MM.1S (cell line): Measurements from ENCODE around the gene ATP5F1D.

ENCODE experiments used
- DNase-seq: peaks from one replicate; pipeline ENCODE4 v3.0.0-alpha.2; 2015
- H2AFZ ChIP-seq: fragments of 300-600 bp; sonication (generic); 2 replicates; pipeline ENCODE4 v1.6.0; 2016; ENCODE audit warnings: antibody characterized with exemption, low read length
- H3F3A ChIP-seq: fragments of 300-600 bp; sonication (generic); 2 replicates; pipeline ENCODE4 v1.6.1; 2016; ENCODE audit warnings: mild to moderate bottlenecking, antibody characterized with exemption, low read length, moderate library complexity, mixed read lengths; ENCODE audit not compliant: insufficient read depth
- H3K27ac ChIP-seq: fragments of 300-600 bp; sonication (generic); 2 replicates; pipeline ENCODE4 v1.5.1; 2016; ENCODE audit warnings: mild to moderate bottlenecking, low read length
- H3K27me3 ChIP-seq: fragments of 300-600 bp; sonication (generic); replicated peaks from 2 replicates; pipeline ENCODE4 v1.6.0; 2016; ENCODE audit warnings: low read length; ENCODE audit not compliant: insufficient read depth
- H3K36me3 ChIP-seq: fragments of 300-600 bp; sonication (generic); replicated peaks from 2 replicates; pipeline ENCODE4 v1.6.1; 2016; ENCODE audit warnings: mild to moderate bottlenecking, low read length, mixed read lengths; ENCODE audit not compliant: insufficient read depth
- H3K4me1 ChIP-seq: fragments of 300-600 bp; sonication (generic); 2 replicates; pipeline ENCODE4 v1.6.1; 2016; ENCODE audit warnings: low read length, mixed read lengths
- H3K4me2 ChIP-seq: fragments of 300-600 bp; sonication (generic); 2 replicates; pipeline ENCODE4 v1.6.0; 2016; ENCODE audit warnings: low read depth, low read length
- H3K4me3 ChIP-seq: fragments of 300-600 bp; sonication (generic); 2 replicates; pipeline ENCODE4 v1.5.1; 2016; ENCODE audit warnings: low read length, mixed read lengths
- H3K79me2 ChIP-seq: fragments of 300-600 bp; sonication (generic); 2 replicates; pipeline ENCODE4 v1.6.1; 2016; ENCODE audit warnings: mixed run types, low read length, mixed read lengths
- H3K9ac ChIP-seq: fragments of 300-600 bp; sonication (generic); 2 replicates; pipeline ENCODE4 v1.6.1; 2016; ENCODE audit warnings: low read length, mixed read lengths
- H3K9me2 ChIP-seq: fragments of 300-600 bp; sonication (generic); replicated peaks from 2 replicates; pipeline ENCODE4 v1.6.1; 2016; ENCODE audit warnings: mild to moderate bottlenecking, low read length, mixed read lengths; ENCODE audit not compliant: insufficient read depth
- H3K9me3 ChIP-seq: fragments of 300-600 bp; sonication (generic); replicated peaks from 2 replicates; pipeline ENCODE4 v1.6.1; 2016; ENCODE audit warnings: mild to moderate bottlenecking, low read length, mixed read lengths; ENCODE audit not compliant: insufficient read depth
- H4K20me1 ChIP-seq: fragments of 300-600 bp; sonication (generic); 2 replicates; pipeline ENCODE4 v1.6.1; 2016; ENCODE audit warnings: mild to moderate bottlenecking, low read length, moderate library complexity, mixed read lengths; ENCODE audit not compliant: insufficient read depth
- EZH2 ChIP-seq: fragments of 300-600 bp; sonication (generic); optimal IDR thresholded peaks from 2 replicates; pipeline ENCODE3; 2017; ENCODE audit warnings: low read depth, mild to moderate bottlenecking, antibody characterized with exemption, low read length, mixed read lengths
- EZH2phosphoT487 ChIP-seq: fragments of 300-600 bp; sonication (generic); IDR thresholded peaks from 2 replicates; pipeline ENCODE4 v1.6.1; 2018; ENCODE audit warnings: antibody characterized with exemption, low read length
- TF ChIP-seq, protein P1 (sequence below): fragments of 300-600 bp; sonication (generic); IDR thresholded peaks from 2 replicates; pipeline ENCODE4 v1.5.1; 2016; ENCODE audit warnings: antibody characterized with exemption, low read length, mixed read lengths

ATP5F1D gene

DNA sequence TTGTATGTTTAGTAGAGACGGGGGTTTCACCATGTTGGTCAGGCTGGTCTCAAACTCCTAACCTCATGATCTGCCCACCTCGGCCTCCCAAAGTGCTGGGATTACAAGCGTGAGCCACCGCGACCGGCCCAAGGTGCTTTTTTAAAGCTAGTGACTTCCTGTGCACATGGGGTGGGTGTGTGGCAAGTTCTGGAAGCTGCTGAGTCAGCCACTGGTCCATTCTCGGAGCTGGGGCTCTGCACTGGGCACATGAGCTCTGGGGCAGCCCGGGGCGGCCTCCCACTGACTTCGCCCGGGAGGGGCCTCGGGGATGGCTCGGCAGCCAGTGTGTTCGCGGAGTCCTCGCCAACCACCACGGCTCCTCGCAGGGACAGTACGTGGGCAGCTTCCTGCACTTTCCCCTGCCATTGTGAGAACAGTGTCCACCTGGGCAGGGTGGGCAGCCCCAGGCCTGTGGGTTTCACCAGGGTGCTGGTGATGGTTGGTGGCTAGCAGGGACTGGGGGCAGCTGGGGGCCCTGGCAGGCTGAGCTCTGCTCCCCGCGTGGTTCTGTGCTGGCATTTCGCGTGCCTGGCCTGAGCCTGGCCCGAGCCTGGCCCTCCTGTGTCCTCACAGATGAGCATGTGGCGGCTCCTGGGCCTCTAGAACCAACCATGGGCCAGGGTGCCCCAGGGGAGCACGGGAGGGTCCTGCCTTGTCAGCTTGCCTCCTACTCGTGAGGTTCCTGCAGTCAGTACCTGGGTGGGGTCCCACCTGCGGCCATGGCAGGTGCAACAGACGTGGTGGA lies 15.9 kb upstream of the ATP5F1D start:
- Histone ChIP-seq H3K9me3 (no peaks in the 10 kb centered on the region), H4K20me1 (no peaks in the 10 kb centered on the region), H3K27ac (no peak overlapping the region), H3F3A (no peaks in the 10 kb centered on the region), H3K4me1 (no peaks in the 10 kb centered on the region), H3K4me3 (no peak overlapping the region), H3K79me2 (no peaks in the 10 kb centered on the region), H2AFZ (no peak overlapping the region), H3K9me2 (no peaks in the 10 kb centered on the region), H3K27me3 (no peaks in the 10 kb centered on the region), H3K36me3 (no peaks in the 10 kb centered on the region), H3K4me2 (no peak overlapping the region), H3K9ac (no peak overlapping the region)
- DNase-seq: no peak
- no peak for TF ChIP-seq EZH2phosphoT487
- TF ChIP-seq EZH2: no peak
- TF ChIP-seq, protein P1, sequence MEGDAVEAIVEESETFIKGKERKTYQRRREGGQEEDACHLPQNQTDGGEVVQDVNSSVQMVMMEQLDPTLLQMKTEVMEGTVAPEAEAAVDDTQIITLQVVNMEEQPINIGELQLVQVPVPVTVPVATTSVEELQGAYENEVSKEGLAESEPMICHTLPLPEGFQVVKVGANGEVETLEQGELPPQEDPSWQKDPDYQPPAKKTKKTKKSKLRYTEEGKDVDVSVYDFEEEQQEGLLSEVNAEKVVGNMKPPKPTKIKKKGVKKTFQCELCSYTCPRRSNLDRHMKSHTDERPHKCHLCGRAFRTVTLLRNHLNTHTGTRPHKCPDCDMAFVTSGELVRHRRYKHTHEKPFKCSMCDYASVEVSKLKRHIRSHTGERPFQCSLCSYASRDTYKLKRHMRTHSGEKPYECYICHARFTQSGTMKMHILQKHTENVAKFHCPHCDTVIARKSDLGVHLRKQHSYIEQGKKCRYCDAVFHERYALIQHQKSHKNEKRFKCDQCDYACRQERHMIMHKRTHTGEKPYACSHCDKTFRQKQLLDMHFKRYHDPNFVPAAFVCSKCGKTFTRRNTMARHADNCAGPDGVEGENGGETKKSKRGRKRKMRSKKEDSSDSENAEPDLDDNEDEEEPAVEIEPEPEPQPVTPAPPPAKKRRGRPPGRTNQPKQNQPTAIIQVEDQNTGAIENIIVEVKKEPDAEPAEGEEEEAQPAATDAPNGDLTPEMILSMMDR: no peak

DNA sequence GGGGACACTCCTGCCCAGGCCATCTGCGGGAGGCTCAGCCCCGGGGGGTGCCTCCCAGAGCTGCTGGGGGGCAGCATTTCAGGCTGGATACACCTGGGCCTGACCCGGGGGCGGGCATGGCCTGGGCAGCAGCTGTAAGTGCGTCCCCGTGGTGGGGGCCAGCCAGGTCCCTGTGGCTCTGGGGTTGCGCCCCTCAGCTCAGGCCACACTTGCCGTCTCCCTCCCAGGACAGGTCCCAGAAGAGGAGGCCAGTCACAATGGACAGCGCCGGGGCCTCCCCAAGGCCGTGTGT lies 15.4 kb upstream of the ATP5F1D start:
- H3K9me2 ChIP-seq: no peaks in the 10 kb centered on the region
- H3K4me3 ChIP-seq: no peak overlapping the region
- H3K36me3 ChIP-seq: no peaks in the 10 kb centered on the region
- H4K20me1 ChIP-seq: no peaks in the 10 kb centered on the region
- H2AFZ ChIP-seq: no peak overlapping the region
- no peak for DNase-seq
- TF ChIP-seq EZH2: no peak
- no peak for TF ChIP-seq EZH2phosphoT487
- TF ChIP-seq, protein P1: no peak
- no peaks in the 10 kb centered on the region for H3K79me2 ChIP-seq
- no peak overlapping the region for H3K27ac ChIP-seq
- H3K4me1 ChIP-seq: no peaks in the 10 kb centered on the region
- H3K9ac ChIP-seq: no peak overlapping the region
- no peaks in the 10 kb centered on the region for H3F3A ChIP-seq
- H3K9me3 ChIP-seq: no peaks in the 10 kb centered on the region
- no peaks in the 10 kb centered on the region for H3K27me3 ChIP-seq
- no peak overlapping the region for H3K4me2 ChIP-seq

DNA sequence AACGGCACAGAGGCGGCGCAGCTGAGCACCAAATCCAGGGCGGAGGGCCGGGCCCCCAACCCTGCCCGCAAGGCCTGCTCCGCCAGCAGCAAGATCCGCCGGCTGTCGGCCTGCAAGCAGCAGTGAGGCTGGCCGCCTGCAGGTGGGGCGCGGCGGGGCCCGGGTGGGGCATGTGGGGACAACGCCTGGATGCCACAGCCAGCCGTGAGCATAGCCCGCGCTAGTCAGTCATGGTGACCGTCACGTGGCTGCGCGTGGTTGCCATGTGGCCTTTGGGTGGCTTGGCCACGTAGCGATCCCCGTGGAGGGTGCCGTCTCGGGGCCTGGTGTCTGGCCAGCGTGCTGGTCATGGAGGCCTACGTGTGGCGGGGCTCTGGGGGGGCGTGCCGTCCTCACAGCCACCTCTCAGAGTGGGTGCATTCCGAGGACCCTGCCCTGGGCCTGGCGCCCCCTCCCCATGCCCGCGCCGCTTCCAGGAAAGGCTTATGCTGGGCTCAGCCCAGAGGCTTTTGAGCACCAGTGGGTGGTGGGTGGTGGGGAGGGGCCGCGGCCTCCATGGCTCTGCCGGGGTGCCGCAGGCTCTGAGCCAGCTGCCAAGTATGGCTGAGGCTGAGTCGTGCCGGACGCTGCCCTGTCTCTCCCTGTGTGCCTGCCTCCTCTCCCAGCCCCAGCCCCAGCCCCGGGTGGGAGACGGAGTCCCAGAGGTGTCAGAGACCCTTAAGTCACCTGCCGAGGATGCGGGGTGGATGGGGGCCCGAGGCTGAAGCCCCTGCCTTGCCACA lies 14.8 kb upstream of the ATP5F1D start:
- Histone ChIP-seq H3K27ac (no peak overlapping the region), H3K27me3 (peaks cover 3% of the 10 kb centered on the region; the same call in 1 of the 2 replicates), H3K4me2 (no peak overlapping the region), H4K20me1 (no peaks in the 10 kb centered on the region), H3K79me2 (no peaks in the 10 kb centered on the region), H3K9ac (no peak overlapping the region), H3K4me3 (no peak overlapping the region), H3K36me3 (no peaks in the 10 kb centered on the region), H2AFZ (no peak overlapping the region), H3K9me2 (no peaks in the 10 kb centered on the region), H3K9me3 (no peaks in the 10 kb centered on the region), H3K4me1 (no peaks in the 10 kb centered on the region), H3F3A (no peaks in the 10 kb centered on the region)
- TF ChIP-seq EZH2phosphoT487 (no peak), EZH2 (no peak)
- TF ChIP-seq, protein P1: no peak
- no peak for DNase-seq
